GM21367 (cell line): Measurements from ENCODE around the gene BRME1.

Source experiments
- ATAC-seq: cut with Tn5 transposase; IDR thresholded peaks from one replicate; pipeline ENCODE4 v1.9.1; 2021; ENCODE audit not compliant: unreplicated experiment

The BRME1 gene

DNA sequence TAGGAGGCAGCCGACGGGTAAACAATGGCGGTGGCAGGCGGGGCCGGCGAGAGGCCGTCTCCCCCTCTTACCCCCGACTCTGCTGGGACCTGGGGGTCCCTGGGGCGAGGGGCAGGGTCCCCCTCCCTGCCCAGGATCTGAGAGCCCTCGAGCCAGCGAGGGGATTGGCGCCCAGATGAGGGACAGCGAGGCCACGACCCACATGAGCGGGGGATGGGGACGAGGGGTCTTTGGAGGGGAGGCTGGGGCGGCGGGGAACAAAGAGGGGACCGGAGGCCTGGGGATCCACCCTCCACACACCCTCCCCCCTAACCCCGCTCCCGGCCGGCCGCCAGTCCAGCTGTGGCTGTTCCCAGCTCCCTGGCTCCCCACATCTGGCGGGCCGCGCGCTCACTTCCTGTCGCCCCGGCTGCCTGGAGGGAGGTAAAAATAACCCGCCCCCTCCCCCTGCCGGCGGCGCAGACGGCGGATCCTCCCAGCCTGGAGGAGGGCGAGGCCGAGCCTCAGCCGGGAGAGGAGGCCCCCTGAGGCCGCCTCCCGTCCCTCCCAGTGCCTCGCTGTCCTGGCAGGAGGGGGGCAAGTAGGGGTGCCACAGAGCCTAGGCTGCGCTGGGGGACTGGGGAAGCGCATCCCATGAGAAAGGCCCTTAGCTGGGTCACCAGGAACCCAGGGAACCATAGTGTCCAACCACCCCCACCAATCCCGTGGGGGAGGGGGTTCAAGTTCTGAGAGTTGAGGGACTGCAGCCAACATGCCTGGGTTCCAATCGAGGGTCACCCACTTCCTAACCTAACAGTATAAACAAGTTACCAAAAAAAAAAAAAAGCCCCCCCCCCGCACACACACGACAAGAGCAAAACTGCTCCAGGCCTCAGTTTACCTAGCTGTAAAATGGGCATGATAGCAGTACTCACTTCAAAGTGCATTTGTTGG is 58.2 kb downstream of the BRME1 start:
- ATAC-seq, result no peak

DNA sequence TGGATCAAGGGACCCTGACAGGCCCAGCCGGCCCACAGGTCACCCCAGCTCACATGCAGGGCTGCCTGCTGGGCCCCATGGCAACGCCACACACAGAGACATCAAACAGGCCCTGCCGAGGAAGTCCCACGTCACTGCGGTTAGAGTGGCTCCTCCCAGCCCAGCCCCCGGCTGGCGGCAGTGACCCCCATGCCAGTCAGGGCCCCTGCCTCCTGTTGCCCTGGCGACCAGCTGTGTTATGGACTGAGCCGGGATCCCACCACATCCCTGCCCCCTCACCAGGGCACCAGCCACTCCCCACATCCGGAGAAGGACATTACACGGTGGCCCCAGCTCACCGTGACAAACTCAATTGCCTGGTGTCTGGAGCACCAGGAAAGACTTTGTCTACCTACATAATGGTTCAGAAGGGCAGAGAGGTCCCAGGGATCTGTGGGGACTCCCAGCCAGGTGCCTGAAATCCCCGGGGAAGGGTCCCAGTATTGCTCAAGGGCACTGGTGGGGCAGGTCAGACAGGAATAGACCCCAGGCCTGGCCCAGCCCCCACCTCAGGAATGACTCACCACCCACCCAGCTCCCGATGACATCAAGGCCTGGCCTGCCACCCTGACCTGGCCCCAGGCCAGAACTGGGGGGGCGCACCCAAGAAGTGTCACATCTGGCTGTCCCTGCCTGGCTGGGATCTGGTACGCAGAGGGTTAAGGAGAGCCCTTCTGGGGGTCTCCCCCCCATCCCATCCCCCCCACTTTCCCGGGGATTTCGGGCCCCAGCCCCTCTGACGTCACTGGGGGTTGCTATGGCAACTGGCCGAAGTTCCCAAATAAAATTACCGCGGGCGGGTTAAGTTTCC is 59.1 kb downstream of the BRME1 start:
- peak; percentile 46 for ATAC-seq

DNA sequence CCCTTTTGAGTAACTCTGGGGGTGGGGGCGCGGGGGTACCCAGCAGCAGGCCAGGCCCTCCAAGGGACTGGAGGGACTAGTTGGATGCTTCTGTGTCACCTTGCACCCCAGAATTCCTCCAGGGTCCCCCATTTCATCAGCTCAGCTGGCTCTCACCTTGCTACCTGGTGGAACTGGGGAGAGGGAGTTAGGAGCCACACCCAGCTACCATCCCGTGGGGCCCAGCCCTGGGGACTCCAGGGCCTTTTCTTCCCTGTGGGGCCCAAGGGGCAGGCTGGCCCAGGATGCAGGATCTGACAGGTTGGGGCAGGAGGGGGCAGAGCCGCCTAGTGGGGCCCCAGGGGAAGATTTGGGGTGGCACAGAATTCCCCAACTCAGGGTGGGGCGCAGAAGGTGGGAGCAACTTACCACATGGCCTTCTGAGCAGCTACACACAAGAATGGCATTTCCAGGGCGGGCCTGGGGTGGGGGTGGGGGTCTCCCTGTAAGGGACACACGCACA is 61.7 kb downstream of the BRME1 start:
- ATAC-seq, result no peak

DNA sequence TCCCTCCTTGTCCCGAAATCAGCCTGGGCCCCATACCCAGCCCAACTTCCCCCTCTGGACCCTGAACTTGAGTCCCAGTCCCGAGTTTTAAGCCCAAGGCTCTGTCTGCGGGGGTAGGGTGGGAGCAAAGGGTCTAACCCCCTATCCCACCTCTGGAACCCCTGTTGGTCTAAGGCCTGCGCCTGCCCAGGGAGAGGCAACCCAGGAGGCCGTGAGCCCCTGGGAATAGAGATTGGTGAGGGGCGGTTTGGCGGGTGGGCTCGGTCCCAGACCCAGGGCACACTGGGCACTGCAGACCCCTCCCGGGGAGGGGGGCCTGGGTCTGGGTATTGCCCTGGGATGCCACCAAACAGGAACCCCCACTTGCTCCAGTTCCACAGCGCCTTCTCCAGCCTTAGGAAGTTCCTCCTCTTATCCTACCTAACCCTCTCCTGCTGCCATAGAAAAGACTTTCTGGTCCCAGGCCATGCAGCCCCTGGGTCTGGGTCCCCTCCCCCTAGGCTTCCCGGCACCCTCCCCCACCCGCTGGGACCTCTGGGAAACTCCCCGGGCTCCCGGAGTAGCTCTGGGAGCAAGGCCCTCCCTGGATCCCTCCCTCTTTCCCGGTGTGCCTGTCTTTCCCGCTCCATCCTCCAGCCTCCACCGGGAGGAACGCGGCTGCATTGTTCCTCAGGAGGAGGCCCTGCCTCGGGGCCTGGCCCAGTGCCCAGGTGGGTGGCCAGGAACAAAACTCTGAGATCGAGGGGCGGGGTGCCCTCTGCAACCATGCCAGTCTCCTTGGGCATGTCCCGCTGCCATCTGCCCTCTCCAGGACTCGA is 62.6 kb downstream of the BRME1 start:
- no peak for ATAC-seq

DNA sequence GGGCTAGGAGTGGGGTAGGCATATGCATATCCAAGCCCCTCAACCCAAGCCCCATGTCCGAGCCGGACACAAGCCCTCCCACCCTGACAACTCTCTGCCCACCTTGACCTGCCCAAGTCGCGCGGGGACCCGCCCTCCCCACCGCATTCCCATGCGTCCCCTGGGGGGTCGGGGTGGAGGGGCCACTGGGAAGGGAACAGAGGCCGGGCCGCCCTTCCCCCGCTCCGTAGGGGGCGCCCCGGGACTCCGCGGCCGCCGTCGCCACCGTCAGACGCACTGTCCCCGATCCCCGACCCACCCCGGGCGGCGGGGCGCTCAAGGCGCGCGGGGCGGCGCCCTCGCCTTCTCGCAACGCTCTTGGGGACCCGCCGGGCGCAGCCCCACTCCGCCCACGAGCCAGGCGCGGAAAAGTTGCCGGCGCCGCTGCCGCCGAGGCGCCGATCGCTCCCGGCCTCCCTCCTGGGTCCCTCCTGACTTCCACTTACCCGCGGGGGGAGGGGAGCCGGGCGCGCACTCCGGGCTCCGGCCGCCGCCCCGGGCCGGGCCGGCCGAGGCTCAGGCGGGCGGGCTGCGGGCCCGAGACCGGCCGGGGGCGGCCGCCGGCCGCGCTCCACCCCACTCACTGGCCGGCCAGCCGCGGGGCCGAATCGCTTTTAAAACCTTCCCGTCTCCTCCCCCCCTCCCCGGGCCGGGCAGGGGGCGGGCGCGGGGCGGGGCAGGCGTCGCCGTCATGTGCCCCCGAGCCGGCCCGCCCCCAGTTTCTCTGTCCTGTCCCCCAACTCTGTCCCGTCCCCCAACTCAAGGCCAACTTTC is 63.4 kb downstream of the BRME1 start:
- ATAC-seq, result no peak

DNA sequence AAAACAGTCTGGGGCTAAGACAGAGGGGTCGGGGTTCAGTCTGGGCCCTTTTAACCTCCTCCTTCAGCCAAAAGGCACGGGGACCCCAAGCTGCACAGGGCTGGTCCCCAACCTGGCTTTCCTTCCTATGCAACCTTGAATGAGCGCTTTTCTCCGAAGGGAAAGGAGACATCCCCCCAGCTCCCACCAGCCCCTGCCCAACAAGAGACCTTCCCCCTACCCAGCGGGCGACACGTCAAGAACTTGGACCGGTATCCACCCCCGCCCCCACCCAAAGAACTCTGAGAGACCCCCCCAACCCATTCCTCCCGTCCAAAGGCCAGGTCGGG is 64.0 kb downstream of the BRME1 start:
- no peak for ATAC-seq

DNA sequence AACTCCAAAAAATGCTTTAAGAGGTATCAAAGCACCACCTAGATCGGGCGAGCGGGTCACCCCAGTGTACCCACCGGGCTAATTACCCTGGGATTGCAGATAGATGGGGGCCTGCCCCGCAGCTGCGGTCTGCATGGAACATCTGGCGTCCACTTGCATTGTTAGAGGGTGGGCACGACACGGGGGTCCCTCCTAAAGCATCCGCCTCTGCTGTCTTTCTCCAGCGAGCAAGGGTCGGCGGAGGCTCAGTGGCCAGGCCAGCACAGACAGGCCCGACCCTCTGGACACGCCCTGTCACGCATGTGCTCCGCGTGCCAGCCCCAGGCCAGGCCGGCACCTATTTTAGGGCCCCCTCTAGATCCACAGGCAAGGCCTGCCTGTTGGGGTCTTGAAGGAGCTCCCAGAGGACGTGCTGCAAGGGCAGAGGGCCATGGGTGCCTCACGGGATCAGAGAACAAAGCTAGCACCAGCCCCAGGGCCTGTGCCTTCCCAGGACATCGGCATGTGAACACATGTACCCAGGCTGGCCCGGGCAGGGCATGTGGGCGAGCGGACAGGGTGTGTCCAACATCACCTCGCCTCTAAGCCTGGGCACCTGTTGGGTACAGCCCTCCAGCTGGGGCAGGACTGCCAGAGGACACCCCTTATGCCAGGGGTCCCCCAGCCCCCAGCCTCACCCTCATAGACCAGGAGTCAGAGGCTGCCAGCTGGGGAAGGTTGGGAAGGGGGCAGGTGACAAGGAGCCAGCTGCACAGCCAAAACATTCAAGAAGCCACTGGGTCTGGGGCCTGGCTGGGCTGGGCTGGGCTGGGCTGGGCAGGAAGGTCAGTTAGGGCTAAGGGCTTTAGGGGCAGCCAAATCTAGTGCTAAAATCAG is 64.6 kb downstream of the BRME1 start:
- no peak for ATAC-seq

DNA sequence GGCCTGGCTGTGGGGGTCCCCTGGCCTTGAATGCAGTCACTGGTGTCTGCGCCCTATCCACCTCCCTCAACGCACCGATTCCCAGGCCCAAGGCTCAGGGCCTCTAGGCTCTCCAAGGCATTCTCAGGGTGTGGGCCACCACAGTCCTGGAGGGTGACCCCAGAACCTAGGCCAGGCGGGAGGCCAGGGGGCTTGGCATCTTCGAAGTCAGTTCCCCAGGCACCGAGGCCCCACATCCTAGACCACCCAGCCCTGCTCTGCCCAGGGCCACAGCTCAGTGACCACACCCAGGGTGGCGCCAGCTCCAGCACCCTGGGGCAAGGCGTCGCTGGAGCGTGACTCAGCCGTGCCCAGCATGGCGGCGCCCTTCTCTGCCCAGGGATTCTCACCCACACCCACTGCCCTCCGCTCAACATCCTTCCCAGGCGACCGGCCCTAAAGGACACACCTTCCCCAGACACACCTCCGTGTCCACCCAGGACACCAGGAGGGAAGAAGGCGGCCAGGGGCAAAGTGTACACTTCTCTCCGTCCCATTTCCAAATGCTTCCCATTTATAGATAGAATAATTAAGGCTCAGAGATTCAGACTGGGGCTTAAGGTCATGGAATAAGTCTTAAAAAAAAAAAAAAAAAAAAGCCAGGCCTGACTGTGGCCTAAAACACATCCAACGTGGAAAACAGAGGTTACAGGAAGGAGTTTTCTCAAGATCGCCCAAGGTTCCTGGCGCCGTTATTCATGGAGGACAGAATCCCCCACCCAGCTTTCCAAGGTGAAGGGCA is 65.4 kb downstream of the BRME1 start:
- no peak for ATAC-seq

DNA sequence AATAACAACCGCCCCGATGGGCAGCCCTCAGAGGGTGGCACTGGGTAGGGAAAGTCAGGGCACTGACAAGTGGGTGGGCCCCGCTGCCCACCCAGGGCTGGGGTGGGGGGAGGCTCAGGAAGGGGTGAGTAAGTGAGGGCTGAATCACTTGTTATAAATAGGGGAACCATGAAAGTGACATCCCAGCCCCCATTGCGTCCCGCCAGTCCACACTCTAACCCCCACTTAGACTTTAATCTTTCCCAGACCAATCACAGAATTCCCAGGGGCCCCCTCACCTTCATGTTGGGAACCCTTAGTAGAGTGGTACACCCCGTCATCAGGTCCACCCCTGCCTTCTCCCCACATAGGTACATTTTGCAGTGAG is 66.0 kb downstream of the BRME1 start:
- no peak for ATAC-seq

DNA sequence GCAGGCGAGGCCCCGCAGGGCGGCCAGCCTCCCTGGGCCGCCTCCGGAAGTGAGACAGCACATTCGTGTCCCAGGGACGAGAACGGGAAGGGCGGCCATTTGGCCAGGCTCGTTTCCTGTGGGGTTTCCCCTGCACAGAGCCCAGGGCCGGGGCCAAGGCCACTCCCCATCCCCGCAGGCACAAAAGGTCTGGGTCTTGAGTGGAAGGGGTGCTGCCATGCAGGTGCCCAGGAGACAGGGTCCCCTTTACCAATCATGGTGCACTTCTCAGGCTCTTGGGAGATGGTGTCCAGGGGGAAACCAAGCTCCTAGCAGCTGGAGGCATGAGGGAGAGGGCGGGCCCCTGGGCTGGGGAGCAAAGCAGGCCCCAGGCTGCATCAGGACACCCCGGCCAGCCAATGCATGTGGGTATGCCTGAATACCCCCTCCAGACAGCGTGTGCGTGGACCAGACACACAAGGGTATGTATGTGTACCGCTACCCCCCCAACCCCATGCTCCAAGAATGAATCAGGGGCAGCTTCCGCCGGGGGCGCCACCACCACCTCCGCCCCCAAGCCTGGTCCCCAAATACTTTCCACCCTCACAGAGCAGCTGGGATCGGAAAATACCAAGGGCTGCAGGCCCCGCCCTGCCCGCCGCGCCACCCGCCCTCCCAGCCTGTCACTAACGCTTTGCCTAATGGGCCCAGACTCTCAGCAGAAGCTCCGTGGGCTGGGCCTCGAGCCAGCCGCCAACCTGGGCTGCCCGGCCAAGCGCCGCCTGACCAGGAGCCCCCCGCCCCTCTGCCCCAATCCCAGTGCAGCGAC is 66.6 kb downstream of the BRME1 start:
- no peak for ATAC-seq

DNA sequence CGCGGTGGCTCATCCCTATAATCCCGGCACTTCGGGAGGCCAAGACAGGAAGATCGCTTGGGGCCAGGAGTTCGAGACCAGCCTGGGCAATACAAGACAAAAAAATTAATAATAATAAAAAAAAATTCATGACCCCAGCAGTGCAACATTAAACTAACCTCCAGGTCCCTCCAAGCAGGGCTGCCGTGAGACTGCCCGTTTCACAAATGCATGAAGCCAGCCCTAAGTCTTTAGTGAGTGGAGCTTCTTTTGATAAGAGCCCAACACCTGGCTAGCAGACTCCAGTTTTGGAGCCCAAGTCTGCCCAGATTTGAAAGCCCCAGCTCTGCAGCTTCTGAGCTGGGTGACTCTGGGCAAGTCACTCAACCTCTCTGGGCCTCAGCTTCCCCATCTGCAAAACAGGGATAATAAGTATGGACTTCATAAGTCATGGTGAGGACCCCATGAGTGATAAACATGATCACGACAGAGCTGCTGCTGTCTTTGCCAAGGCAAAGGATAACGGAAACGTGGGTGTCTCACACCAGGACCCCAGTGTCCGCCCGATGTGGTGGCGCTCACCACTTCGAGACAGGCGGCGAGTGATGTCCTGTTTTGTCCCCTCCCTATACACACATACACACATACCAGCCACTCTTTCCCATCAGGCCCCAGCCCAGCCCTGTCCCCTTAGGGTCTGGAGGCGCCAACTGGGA is 67.3 kb downstream of the BRME1 start:
- no peak for ATAC-seq

DNA sequence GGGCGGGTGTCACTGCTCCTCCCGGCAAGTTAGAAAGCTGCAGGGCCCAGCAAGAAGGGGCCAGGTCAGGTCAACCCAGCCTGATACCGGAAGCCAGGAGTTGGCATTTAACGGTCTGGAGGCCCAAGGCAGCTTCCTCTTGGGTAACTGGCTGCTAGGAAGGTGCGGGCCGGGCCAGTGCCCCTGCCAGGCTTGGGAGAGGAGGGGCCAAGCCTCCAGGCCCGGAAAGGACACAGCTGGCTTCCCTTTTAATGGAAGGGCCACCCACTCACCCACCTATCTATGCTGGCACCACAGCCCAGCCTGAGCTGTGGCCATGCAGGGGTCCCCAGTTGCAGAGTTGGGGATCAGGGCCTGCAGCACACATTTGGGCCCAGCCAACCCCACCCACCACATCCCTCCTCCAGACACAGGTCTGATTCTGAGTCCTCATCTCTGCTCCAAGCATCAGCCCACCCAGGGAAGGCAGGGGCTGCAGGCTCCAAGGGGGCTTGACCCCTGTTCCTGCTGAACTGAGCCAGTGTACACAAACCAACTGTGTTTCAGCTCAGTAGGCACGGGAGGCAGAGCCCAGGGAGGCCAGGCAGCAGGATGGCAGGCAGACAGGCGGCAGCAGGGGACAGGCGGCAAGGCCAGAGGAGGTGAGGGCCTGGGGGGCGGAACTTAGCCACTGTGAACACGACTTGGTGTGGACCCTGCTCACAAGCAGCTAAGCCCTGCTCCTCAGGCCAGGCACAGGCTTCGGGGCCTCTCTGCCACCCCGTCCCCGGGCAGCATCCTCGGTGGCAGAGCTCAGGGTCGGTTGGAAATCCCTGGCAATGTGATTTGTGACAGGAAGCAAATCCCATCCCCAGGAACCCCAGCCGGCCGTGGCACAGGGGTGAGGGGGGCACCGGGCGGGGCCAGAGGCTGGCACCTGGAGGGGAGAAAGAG is 69.9 kb downstream of the BRME1 start:
- ATAC-seq, result no peak

DNA sequence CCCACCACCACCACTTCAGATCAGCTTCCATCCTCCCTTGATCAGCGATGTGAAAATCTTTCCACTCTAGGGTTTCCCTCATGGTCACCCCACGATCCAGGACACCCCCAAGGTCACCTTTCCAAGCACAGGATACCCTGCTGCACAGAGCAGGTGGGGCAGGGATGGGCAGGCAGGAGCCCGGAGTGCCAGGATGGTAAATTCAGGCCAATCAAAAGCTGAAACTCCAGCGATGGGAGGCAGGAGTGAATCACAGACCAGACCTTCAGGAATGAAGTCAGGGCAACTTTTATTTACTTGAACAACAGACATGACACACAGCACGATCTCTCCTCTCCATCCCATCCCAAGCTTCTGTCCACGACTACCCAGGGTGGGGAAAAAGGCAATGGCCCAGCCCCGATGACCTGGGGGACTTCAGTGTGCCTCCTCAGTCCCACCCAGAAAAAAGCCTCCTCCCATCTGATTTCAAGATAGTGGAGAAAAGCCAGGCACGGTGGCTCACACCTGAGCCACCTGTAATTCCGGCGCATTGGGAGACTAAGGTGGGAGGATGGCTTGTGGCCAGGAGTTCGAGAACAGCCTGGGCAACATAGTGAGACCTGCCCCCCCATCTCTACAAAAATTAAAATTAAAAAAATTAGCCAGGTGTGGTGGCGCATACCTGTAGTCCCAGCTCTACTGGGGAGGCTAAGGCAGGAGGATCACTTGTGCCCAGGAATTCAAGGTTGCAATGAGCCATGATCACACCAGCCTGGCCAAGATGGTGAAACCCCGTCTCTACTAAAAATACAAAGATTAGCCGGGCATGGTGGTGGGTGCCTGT is 71.5 kb downstream of the BRME1 start:
- no peak for ATAC-seq

DNA sequence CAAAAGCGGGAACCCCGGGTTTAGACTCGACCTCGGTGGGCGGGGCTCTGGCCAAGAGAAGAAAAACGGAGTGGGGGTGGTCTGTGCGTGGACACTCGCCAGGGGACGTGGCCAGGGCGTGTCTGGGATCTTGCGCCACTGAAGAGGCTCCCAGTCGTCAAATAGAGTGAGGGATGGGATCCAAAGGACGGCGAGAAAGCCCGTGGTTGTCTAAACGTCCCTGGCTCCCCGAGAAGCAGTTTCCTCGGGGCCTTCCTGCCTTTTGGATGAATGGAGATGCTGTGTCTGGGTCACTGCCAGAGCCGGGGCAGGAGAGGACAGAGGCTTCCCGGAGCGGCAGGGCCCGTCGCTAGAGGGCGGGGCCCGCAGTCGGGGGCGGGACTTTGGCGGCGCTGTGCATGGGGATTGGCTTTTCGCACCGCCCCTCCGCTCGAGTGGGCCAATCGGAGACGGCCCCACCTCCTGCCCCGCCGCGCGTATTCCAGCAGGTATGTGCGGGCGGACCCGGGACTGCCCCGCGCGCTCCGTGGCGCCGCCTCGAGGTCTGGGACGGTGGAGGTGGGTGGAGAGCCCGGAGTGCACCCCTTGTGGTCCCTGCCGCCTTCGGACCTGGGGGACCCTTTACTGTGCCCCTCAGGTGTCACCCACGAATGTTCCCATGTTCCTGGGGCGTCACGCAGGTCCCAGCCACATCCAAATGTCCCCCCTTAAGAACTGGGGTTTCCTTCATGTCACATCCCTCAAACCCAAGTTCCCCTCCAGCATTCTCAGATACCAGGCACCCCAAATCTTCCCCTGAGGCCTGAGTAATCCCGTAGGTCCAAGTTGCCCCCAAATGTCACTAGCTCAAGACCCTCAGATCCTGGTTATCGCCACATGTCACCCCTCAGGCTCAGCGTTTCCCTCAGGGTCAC is 72.3 kb downstream of the BRME1 start:
- ATAC-seq, result peak; percentile 60
